SU-DHL-6 (cell line): ENCODE results near the gene FOXP2.

Source experiments
- H2AFZ ChIP-seq: fragments of 200-600 bp; sonication (generic); 2 replicates; pipeline ENCODE4 v1.6.1; 2014; ENCODE audit warnings: low read depth, mild to moderate bottlenecking, moderate library complexity, mixed read lengths, antibody characterized with exemption, low read length; ENCODE audit not compliant: severe bottlenecking
- H3F3A ChIP-seq: fragments of 200-600 bp; shearing (Covaris generic); 2 replicates; pipeline ENCODE4 v1.6.0; 2016; ENCODE audit warnings: antibody characterized with exemption, mild to moderate bottlenecking; ENCODE audit not compliant: insufficient read depth
- H3K27ac ChIP-seq: fragments of 200-600 bp; sonication (generic); 2 replicates; pipeline ENCODE4 v1.5.1; 2016; ENCODE audit warnings: low read depth, mild to moderate bottlenecking, low read length, moderate library complexity, mixed read lengths
- H3K27me3 ChIP-seq: fragments of 200-600 bp; sonication (generic), shearing (Covaris generic); 2 replicates; pipeline ENCODE4 v1.6.0; 2014; ENCODE audit warnings: mild to moderate bottlenecking, low read length
- H3K36me3 ChIP-seq: fragments of 200-600 bp; sonication (generic); 2 replicates; pipeline ENCODE4 v1.6.1; 2014; ENCODE audit warnings: mild to moderate bottlenecking, low read length, mixed read lengths
- H3K4me2 ChIP-seq: fragments of 300-600, 200-600 bp; shearing (Covaris generic), sonication (generic); 2 replicates; pipeline ENCODE4 v1.6.0; 2014; ENCODE audit warnings: low read length, low read depth, mild to moderate bottlenecking; ENCODE audit not compliant: poor library complexity, severe bottlenecking
- H3K4me3 ChIP-seq: fragments of 200-600 bp; sonication (generic); 2 replicates; pipeline ENCODE4 v1.5.1; 2014; ENCODE audit warnings: antibody characterized with exemption, low read length, mild to moderate bottlenecking, mixed read lengths; ENCODE audit not compliant: insufficient read depth, poor library complexity, severe bottlenecking
- H3K79me2 ChIP-seq: fragments of 200-600 bp; sonication (generic); 2 replicates; pipeline ENCODE4 v1.6.1; 2014; ENCODE audit warnings: mild to moderate bottlenecking, low read length, moderate library complexity; ENCODE audit not compliant: insufficient read depth
- H3K9ac ChIP-seq: fragments of 200-600 bp; sonication (generic); 2 replicates; pipeline ENCODE4 v1.7.0; 2014; ENCODE audit warnings: mild to moderate bottlenecking, low read length
- H3K9me2 ChIP-seq: fragments of 200-600 bp; sonication (generic); replicated peaks from 2 replicates; pipeline ENCODE4 v1.6.1; 2014; ENCODE audit warnings: low read length; ENCODE audit not compliant: insufficient read depth
- H3K9me3 ChIP-seq: fragments of 200-600 bp; sonication (generic); 2 replicates; pipeline ENCODE4 v1.6.1; 2014; ENCODE audit warnings: low read length, mixed read lengths; ENCODE audit not compliant: insufficient read depth
- H4K20me1 ChIP-seq: fragments of 200-600 bp; sonication (generic); 2 replicates; pipeline ENCODE4 v1.6.1; 2014; ENCODE audit warnings: low read depth, mild to moderate bottlenecking, antibody characterized with exemption, low read length, moderate library complexity, mixed read lengths
- EZH2phosphoT487 ChIP-seq: fragments of 200-600 bp; sonication (generic), shearing (Covaris generic); conservative IDR thresholded peaks from 2 replicates; pipeline ENCODE4 v1.6.1; 2018; ENCODE audit warnings: mild to moderate bottlenecking, antibody characterized with exemption, low read length, moderate library complexity, mixed read lengths
- TF ChIP-seq, protein P1 (sequence below): fragments of 200-600 bp; sonication (generic); IDR thresholded peaks from one replicate; pipeline ENCODE4 v1.5.1; 2017; ENCODE audit warnings: antibody characterized with exemption, mild to moderate bottlenecking, low read length, moderate library complexity; ENCODE audit not compliant: insufficient read depth, poor library complexity, severe bottlenecking

Gene FOXP2

GRCh38 chr7:114687238-114687637 is 272.6 kb downstream of the FOXP2 start:
- no peak overlapping the region for H2AFZ ChIP-seq
- no peaks in the 10 kb centered on the region for H3K36me3 ChIP-seq

GRCh38 chr7:114688443-114689055 is 273.9 kb downstream of the FOXP2 start:
- no peaks in the 10 kb centered on the region for H3K36me3 ChIP-seq
- H3F3A ChIP-seq: no peaks in the 10 kb centered on the region
- no peaks in the 10 kb centered on the region for H4K20me1 ChIP-seq
- no peak overlapping the region for H2AFZ ChIP-seq
- H3K27ac ChIP-seq: no peak overlapping the region
- no peaks in the 10 kb centered on the region for H3K79me2 ChIP-seq
- H3K9me3 ChIP-seq: no peaks in the 10 kb centered on the region
- no peak overlapping the region for H3K4me2 ChIP-seq
- H3K9me2 ChIP-seq: no peaks in the 10 kb centered on the region
- no peak overlapping the region for H3K4me3 ChIP-seq
- H3K9ac ChIP-seq: no peak overlapping the region
- H3K27me3 ChIP-seq: no peaks in the 10 kb centered on the region
- TF ChIP-seq EZH2phosphoT487: no peak

More at GRCh38 chr7:114687238-114687637, 272.6 kb downstream of the FOXP2 start:
- no peaks in the 10 kb centered on the region for H3K9me2 ChIP-seq
- no peaks in the 10 kb centered on the region for H3F3A ChIP-seq
- H3K79me2 ChIP-seq: no peaks in the 10 kb centered on the region
- no peak overlapping the region for H3K4me3 ChIP-seq
- H3K4me2 ChIP-seq: no peak overlapping the region
- H3K27ac ChIP-seq: no peak overlapping the region
- no peaks in the 10 kb centered on the region for H3K27me3 ChIP-seq
- TF ChIP-seq EZH2phosphoT487: no peak
- TF ChIP-seq, protein P1, sequence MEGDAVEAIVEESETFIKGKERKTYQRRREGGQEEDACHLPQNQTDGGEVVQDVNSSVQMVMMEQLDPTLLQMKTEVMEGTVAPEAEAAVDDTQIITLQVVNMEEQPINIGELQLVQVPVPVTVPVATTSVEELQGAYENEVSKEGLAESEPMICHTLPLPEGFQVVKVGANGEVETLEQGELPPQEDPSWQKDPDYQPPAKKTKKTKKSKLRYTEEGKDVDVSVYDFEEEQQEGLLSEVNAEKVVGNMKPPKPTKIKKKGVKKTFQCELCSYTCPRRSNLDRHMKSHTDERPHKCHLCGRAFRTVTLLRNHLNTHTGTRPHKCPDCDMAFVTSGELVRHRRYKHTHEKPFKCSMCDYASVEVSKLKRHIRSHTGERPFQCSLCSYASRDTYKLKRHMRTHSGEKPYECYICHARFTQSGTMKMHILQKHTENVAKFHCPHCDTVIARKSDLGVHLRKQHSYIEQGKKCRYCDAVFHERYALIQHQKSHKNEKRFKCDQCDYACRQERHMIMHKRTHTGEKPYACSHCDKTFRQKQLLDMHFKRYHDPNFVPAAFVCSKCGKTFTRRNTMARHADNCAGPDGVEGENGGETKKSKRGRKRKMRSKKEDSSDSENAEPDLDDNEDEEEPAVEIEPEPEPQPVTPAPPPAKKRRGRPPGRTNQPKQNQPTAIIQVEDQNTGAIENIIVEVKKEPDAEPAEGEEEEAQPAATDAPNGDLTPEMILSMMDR: no peak
- no peak overlapping the region for H3K9ac ChIP-seq
- no peaks in the 10 kb centered on the region for H4K20me1 ChIP-seq
- H3K9me3 ChIP-seq: no peaks in the 10 kb centered on the region

GRCh38 chr7:114689406-114689805 is 274.8 kb downstream of the FOXP2 start:
- no peak overlapping the region for H3K27ac ChIP-seq
- no peak overlapping the region for H2AFZ ChIP-seq
- no peaks in the 10 kb centered on the region for H3K79me2 ChIP-seq
- H4K20me1 ChIP-seq: no peaks in the 10 kb centered on the region
- no peaks in the 10 kb centered on the region for H3K36me3 ChIP-seq
- no peak overlapping the region for H3K9ac ChIP-seq
- TF ChIP-seq EZH2phosphoT487: no peak
- TF ChIP-seq, protein P1: no peak
- H3K27me3 ChIP-seq: no peaks in the 10 kb centered on the region
- H3K9me3 ChIP-seq: no peaks in the 10 kb centered on the region
- no peaks in the 10 kb centered on the region for H3K9me2 ChIP-seq
- H3K4me2 ChIP-seq: no peak overlapping the region
- H3K4me3 ChIP-seq: no peak overlapping the region
- no peaks in the 10 kb centered on the region for H3F3A ChIP-seq

- Histone ChIP-seq H2AFZ (no peak overlapping the region), H4K20me1 (no peaks in the 10 kb centered on the region), H3K27me3 (no peaks in the 10 kb centered on the region), H3K36me3 (no peaks in the 10 kb centered on the region), H3F3A (no peaks in the 10 kb centered on the region), H3K4me3 (no peak overlapping the region), H3K9me3 (no peaks in the 10 kb centered on the region), H3K4me2 (no peak overlapping the region), H3K9me2 (no peaks in the 10 kb centered on the region), H3K9ac (no peak overlapping the region), H3K79me2 (no peaks in the 10 kb centered on the region), H3K27ac (no peak overlapping the region)
- TF ChIP-seq EZH2phosphoT487: no peak
- TF ChIP-seq, protein P1: no peak
These were observed 277.0 kb downstream of the FOXP2 start for GRCh38 chr7:114691605-114692004.
